ENCODE measurements around the gene PTDSS2. TPM values are rescaled to one million over a fixed set of nuclear protein-coding genes. Genes with fewer than 3 reads are reported as not detected.

PTDSS2 gene
- total RNA-seq, 1 donor from 2014 or later, result 47.3 TPM

DNA sequence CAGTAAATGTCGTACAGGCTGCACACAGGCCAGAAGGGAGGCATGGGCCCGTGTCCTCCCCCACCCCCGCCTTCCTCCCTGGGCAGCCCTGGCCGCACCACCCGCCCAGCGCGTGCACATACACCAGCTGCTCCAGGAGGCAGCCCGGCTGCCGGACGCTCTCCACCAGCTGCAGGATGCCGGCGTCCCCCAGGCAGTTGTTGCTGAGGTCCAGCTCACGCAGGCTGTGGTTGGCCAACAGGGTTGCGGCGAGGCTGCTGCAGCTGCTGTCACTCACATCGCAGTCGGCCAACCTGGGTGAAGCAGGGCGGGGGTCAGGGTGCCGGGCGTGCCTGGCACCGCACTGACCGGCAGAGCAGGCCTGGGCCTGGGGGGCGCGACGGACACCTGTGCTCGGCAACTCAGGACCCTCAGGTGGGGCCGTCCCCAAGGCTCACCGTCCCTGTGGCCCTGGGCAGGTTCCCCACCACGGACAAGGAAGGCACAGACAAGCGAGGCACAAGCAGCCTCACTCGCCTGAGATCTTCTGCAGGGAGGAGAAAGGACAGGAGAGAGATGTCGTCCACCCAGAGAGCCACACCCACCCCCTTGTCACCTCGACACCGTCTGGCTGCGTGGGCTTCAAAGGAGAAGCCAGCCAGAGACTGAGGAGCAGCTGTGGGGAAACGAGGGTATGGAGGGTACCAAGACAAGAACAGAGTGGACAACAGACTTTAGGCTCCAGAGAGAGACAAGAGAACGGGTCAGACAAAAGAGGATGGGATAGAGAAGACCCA lies 44.9 kb downstream of the PTDSS2 start:
- Histone ChIP-seq H3K4me2 (ENCODE audit: low read length) (no peak overlapping the region), H3K27ac (ENCODE audit: low read depth, low read length) (peak overlapping the region; percentile 5), H3K9ac (ENCODE audit: low read length) (no peak overlapping the region), H3K4me3 (ENCODE audit: insufficient read depth, low read depth, low read length) (no peak overlapping the region), H3K9me3 (ENCODE audit: insufficient read depth, low read depth, low read length) (peaks cover 8% of the 10 kb centered on the region), H3K27me3 (ENCODE audit: insufficient read depth, low read length) (no peaks in the 10 kb centered on the region), H3K36me3 (ENCODE audit: insufficient read depth, low read length) (peaks cover 20% of the 10 kb centered on the region), H3K4me1 (ENCODE audit: insufficient read depth, low read length) (no peaks in the 10 kb centered on the region), H4K20me1 (ENCODE audit: insufficient read depth, low read length) (peaks cover 31% of the 10 kb centered on the region), H2AFZ (ENCODE audit: low read depth, low read length) (no peak overlapping the region), H3K79me2 (ENCODE audit: insufficient read depth, low read length) (no peaks in the 10 kb centered on the region)
- DNase-seq (ENCODE audit: low read depth) (no peak), FAIRE-seq (no peak)
- TF ChIP-seq, protein P1, sequence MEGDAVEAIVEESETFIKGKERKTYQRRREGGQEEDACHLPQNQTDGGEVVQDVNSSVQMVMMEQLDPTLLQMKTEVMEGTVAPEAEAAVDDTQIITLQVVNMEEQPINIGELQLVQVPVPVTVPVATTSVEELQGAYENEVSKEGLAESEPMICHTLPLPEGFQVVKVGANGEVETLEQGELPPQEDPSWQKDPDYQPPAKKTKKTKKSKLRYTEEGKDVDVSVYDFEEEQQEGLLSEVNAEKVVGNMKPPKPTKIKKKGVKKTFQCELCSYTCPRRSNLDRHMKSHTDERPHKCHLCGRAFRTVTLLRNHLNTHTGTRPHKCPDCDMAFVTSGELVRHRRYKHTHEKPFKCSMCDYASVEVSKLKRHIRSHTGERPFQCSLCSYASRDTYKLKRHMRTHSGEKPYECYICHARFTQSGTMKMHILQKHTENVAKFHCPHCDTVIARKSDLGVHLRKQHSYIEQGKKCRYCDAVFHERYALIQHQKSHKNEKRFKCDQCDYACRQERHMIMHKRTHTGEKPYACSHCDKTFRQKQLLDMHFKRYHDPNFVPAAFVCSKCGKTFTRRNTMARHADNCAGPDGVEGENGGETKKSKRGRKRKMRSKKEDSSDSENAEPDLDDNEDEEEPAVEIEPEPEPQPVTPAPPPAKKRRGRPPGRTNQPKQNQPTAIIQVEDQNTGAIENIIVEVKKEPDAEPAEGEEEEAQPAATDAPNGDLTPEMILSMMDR (IDR thresholded peaks at IDR 0.05; ENCODE audit: insufficient read depth, low read depth, low read length), result no peak
- TF ChIP-seq EZH2 (IDR thresholded peaks at IDR 0.05; ENCODE audit: insufficient read depth, low read length), result no peak
- Mint-ChIP-seq H3K36me3 (ENCODE audit: low read depth, unreplicated experiment) (peaks cover 27% of the 10 kb centered on the region), H3K27me3 (ENCODE audit: low read depth, unreplicated experiment) (no peaks in the 10 kb centered on the region), H3K4me3 (ENCODE audit: unreplicated experiment) (no peak overlapping the region), H3K9me3 (ENCODE audit: unreplicated experiment) (peaks cover 3% of the 10 kb centered on the region), H3K4me1 (ENCODE audit: low read depth, unreplicated experiment) (peaks cover 3% of the 10 kb centered on the region), H3K27ac (ENCODE audit: unreplicated experiment) (no peak overlapping the region)

DNA sequence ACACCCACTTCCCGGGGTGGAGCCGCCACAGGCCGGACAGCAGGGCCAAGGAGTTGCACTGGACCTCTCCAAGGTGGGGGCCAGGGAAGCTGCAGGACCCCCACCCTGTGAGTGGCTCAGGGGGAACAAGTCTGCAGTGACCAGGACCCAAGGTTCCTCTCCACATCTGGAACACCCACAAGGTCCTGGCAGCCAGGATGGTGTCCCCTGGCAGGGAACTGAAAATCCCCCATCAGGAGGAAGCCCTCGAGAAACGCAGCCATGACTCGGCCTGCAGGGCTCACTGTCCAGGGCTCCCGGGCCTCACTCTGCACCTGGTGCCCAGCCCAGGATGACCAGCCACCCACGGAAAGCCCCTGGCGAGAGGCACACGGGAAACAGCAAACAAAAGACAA lies 45.5 kb downstream of the PTDSS2 start:
- no peak for FAIRE-seq
- TF ChIP-seq, protein P1 (IDR thresholded peaks at IDR 0.05; ENCODE audit: insufficient read depth, low read depth, low read length), result no peak
- no peak for TF ChIP-seq EZH2 (IDR thresholded peaks at IDR 0.05; ENCODE audit: insufficient read depth, low read length)

More for the DNA sequence above, 45.5 kb downstream of the PTDSS2 start:
- Histone ChIP-seq H3K36me3 (ENCODE audit: insufficient read depth, low read length) (peaks cover 21% of the 10 kb centered on the region), H3K4me1 (ENCODE audit: insufficient read depth, low read length) (no peaks in the 10 kb centered on the region), H3K4me2 (ENCODE audit: low read length) (no peak overlapping the region), H4K20me1 (ENCODE audit: insufficient read depth, low read length) (peaks cover 34% of the 10 kb centered on the region), H3K27ac (ENCODE audit: low read depth, low read length) (peak overlapping the region; percentile 5), H3K9me3 (ENCODE audit: insufficient read depth, low read depth, low read length) (peaks cover 8% of the 10 kb centered on the region), H3K9ac (ENCODE audit: low read length) (no peak overlapping the region), H3K4me3 (ENCODE audit: insufficient read depth, low read depth, low read length) (no peak overlapping the region), H2AFZ (ENCODE audit: low read depth, low read length) (no peak overlapping the region), H3K79me2 (ENCODE audit: insufficient read depth, low read length) (no peaks in the 10 kb centered on the region), H3K27me3 (ENCODE audit: insufficient read depth, low read length) (no peaks in the 10 kb centered on the region)
- H3K4me3 Mint-ChIP-seq (ENCODE audit: unreplicated experiment), result no peak overlapping the region
- H3K27ac Mint-ChIP-seq (ENCODE audit: unreplicated experiment), result peak overlapping the region; percentile 81
- peaks cover 27% of the 10 kb centered on the region for H3K36me3 Mint-ChIP-seq (ENCODE audit: low read depth, unreplicated experiment)
- H3K4me1 Mint-ChIP-seq (ENCODE audit: low read depth, unreplicated experiment), result peaks cover 3% of the 10 kb centered on the region
- no peak for DNase-seq (ENCODE audit: low read depth)
- H3K9me3 Mint-ChIP-seq (ENCODE audit: unreplicated experiment), result peaks cover 3% of the 10 kb centered on the region
- H3K27me3 Mint-ChIP-seq (ENCODE audit: low read depth, unreplicated experiment), result no peaks in the 10 kb centered on the region

Data from astrocyte (in vitro differentiated cells and primary cell).